Sigmoid colon (tissue), 4 donors: ENCODE results near the gene CSK.

Experiments used
- CTCF ChIP-seq, 4 experiments: fragments of 450-650 bp in 3 of 4; fragments of 200-600 bp in 1 of 4; IDR thresholded peaks; one replicate each; pipeline ENCODE4 v1.5.1; 2016 to 2019; ENCODE audit warnings: antibody characterized with exemption in 4 of 4, mild to moderate bottlenecking in 3 of 4, moderate library complexity in 2 of 4
- POLR2A ChIP-seq, 2 donors: fragments of 450-650 bp; IDR thresholded peaks; one replicate each; pipeline ENCODE4 v1.6.1; 2016; ENCODE audit warnings: antibody characterized with exemption in 2 of 2, mild to moderate bottlenecking in 2 of 2, moderate library complexity in 2 of 2
- POLR2AphosphoS5 ChIP-seq, 4 donors: sonication (generic); formaldehyde crosslinking; IDR thresholded peaks; one replicate each; pipeline ENCODE4 v1.6.1; 2017; ENCODE audit warnings: antibody characterized with exemption in 4 of 4

GRCh38 chr15:74801311-74801997 lies 19.6 kb downstream of the CSK start:
- TF ChIP-seq CTCF (IDR thresholded peaks at IDR 0.05) (no peak), POLR2AphosphoS5 (IDR thresholded peaks at IDR 0.05) (no peak), POLR2A (IDR thresholded peaks at IDR 0.05) (no peak)
